GM11168 (cell line): ENCODE data around the gene CD244.

Experiments used
- in situ Hi-C: fragments of 300-500 bp; cut with MboI; formaldehyde crosslinking; loops from one replicate; pipeline ENCODE4 v1.12.0; 2022; ENCODE audit warnings: low sequenced_read_pairs; ENCODE audit not compliant: unreplicated experiment

Gene CD244

GRCh38 chr1:160853754-160854153 is 8.9 kb downstream of the CD244 start:
- in situ Hi-C loops, result no loop called here

DNA sequence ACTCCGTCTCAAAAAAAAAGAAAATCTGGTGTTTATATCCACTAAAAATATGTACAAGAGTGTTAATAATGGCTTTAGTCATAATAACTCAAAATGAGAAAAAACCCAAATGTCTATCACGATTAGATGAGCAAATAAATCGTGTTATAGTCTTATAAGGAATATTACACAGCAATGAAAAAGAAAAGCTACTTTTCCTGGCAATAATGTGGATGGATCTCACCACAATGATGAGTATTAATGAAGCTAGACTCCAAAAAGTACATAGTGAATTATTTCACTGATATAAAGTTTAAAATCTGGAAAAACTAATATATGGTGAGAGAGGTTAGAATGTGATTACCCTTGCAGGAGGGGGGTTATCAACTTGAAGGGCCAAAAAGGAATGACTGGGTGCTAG is 9.7 kb downstream of the CD244 start:
- in situ Hi-C loops, result no loop called here

DNA sequence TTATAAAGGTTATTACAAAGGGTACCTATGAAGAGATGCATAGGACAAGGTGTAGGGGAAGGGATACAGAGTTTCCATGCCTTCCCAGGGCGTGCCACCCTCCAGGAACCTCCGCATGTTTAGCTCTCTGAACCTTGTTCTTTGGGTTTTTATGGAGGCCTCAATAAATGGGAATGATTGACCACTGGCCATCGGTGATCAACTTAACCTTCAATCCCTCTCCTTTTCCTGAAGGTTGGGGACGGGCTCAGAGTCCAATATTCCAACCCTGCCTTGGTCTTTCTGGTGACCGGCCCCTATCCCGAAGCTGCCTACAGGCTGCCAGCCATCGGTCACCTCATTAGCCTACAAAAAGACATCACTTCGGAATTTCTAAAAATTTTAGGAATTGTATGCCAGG is 11.7 kb downstream of the CD244 start:
- in situ Hi-C loops, result no loop called here

- in situ Hi-C loops, result no loop called here
These were observed 12.1 kb downstream of the CD244 start for GRCh38 chr1:160850541-160850940.

DNA sequence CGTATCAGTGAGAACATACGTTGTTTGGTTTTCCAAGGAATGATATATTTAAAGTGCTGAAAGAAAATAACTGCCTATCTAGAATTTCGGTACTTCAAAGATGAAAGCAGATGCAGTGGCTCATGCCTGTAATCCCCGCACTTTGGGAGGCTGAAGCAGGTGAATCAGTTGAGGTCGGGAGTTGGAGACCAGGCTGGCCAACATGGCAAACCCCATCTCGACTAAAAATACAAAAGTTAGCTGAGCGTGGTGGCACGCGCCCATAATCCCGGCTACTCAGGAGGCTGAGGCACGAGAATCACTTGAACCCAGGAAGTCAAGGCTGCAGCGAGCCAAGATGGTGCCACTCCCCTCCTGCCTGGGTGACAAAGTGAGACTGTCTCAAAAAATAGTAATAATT is 16.4 kb downstream of the CD244 start:
- in situ Hi-C loops, result no loop called here

GRCh38 chr1:160844447-160845232 is 18.0 kb downstream of the CD244 start:
- in situ Hi-C loops, result no loop called here

- in situ Hi-C loops, result no loop called here
These were observed 21.6 kb downstream of the CD244 start for GRCh38 chr1:160841079-160841478.

- in situ Hi-C loops, result no loop called here
These were observed 22.9 kb downstream of the CD244 start for GRCh38 chr1:160839746-160840145.

GRCh38 chr1:160838888-160839287 is 23.8 kb downstream of the CD244 start:
- in situ Hi-C loops, result no loop called here

GRCh38 chr1:160837558-160838205 is 25.0 kb downstream of the CD244 start:
- in situ Hi-C loops, result no loop called here

- in situ Hi-C loops, result no loop called here
These were observed 25.6 kb downstream of the CD244 start for GRCh38 chr1:160836981-160837557.

- in situ Hi-C loops, result no loop called here
These were observed 26.1 kb downstream of the CD244 start for GRCh38 chr1:160836561-160836960.

- in situ Hi-C loops, result no loop called here
These were observed 26.9 kb downstream of the CD244 start for GRCh38 chr1:160835751-160836150.

DNA sequence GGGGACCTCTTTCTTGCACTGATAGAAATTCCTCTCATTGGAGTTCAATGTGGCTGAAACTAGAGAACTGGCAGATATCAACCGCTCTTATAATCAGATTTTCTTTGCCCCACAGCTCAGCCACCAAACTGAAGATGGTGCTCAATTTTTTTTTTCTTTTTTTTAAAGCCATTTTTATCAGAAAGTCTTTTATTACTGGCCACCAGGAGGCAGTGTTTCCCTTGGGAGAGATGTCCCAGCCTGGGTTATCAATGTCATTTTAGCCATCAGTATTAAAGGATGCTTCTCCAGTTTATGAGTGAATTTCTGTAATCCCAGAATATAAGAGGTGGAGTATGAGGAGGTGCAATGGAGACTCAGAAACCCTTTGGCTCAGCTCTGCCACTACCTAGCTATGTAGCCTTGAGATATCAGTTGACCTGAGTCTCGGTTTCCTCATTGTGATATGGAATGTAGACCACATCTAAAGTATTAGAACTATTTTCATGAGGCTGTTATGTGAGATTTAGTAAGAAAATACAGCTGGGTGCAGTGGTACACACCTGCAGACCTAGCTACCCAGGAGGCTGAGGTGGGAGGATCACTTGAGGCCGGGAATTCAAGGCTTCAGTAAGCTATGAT is 27.6 kb downstream of the CD244 start:
- in situ Hi-C loops, result no loop called here

DNA sequence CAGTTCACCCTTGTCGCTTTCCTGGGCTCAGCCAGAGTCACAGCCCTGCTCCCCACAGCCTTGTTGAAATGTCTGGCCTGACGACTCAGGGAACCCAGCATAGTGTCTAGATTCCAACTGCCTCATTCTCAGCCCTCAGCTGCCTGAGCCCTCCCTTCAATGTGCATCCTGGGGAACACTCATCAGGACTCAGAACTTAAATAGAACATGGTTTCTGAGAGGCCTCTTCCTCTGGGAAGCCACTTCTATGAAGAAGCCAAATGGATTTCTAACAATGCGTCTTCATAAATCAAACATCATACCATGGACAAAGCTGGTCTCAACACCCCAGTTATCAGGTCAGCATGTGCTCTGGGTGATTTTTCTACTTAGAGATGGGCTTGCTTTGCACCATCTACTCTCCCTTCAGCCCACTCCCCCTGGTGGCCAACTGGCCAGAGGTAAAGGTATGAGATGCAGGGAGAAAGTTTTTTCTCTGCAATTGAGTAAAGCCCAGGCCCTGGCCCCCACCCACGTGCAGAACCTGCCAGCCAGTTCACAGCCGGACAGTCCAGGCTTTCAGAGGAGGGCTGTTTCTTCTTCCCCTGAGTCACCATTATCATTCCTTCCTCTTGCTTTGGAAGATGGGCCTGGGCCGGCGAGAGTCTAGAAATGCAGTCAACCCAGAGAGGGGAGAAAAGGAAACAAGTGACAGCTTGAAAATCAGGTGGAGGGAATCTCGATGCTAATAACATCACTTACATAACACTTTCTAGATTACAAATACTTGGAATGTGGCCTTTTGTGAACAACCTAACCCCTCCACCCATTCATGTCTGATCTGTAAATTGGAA is 32.1 kb downstream of the CD244 start:
- in situ Hi-C loops, result no loop called here

- in situ Hi-C loops, result loop anchor here (5.0 kb wide), 3 partner anchors 52 to 123 kb away; partner anchors contain the start of gene ITLN2
These were observed 32.9 kb downstream of the CD244 start for GRCh38 chr1:160829766-160830165.

DNA sequence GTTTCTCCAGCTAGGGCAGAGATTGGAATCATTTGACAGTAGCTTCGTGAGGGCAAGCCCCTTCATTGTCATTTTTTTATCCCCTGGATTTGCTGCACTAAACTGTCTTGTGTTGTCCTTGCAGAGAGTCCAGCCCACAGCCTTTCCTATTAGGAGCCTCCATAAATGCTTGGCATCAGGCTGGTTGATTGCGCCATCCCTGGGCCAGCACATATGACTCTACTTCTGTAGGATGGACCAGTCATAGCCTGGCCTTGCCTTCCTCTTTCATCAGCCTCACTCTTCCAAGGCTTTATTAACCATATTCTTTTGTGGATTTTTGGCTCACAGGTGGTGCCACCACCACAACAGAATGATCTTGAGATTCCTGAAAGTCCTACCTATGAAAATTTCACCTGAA is 35.3 kb downstream of the CD244 start:
- in situ Hi-C loops, result loop anchor here (5.0 kb wide), 3 partner anchors 50 to 125 kb away; partner anchors contain the start of gene ITLN2

- in situ Hi-C loops, result loop anchor here (5.0 kb wide), 3 partner anchors 49 to 126 kb away; partner anchors contain the start of gene ITLN2
These were observed 36.1 kb downstream of the CD244 start for GRCh38 chr1:160826546-160826945.

GRCh38 chr1:160823296-160823695 is 39.4 kb downstream of the CD244 start:
- in situ Hi-C loops, result no loop called here

GRCh38 chr1:160821627-160822026 is 41.1 kb downstream of the CD244 start:
- in situ Hi-C loops, result no loop called here
